Measurements from ENCODE around the gene RNF151. TPM values are rescaled to one million over a fixed set of nuclear protein-coding genes. Genes with fewer than 3 reads are reported as not detected.

The RNF151 gene
- total RNA-seq, 5 donors from 2014 or later (not counting 1 experiment from before 2014, with no cell fraction given), result 0.38 to 0.66 (median 0.44) TPM; not detected in 2

- POLR2A ChIA-PET, result no interaction called here
- CTCF ChIA-PET, result no interaction called here
- peak within 1 kb of the TSS; percentile 71 to 83 (median 82) for H3K4me3 Mint-ChIP-seq
Measured at GRCh38 chr16:1983544-1984346, 17.1 kb downstream of the RNF151 start, which contains the start of gene GFER. Gene GFER, plus strand, starts transcription at chr16:1984193. Its CDS starts 26 bp downstream, at chr16:1984219.

GRCh38 chr16:1984347-1985225 is 17.9 kb downstream of the RNF151 start:
- Mint-ChIP-seq H3K27me3 (peaks cover 5 to 42% of the 10 kb centered on the region in 2 donors), H3K27ac (peak overlapping the region; percentile 23 to 55), H3K4me1 (peaks cover 17 to 29% (median 24%) of the 10 kb centered on the region in 3 donors), H3K4me3 (peak overlapping the region; percentile 71 to 82 (median 76)), H3K9me3 (no peaks in the 10 kb centered on the region), H3K36me3 (peaks cover 5% of the 10 kb centered on the region)
- peaks cover 3 to 7% of the 10 kb centered on the region in 2 donors for H3K36me3 ChIP-seq (ENCODE audit: control insufficient read depth in 2 of 2, extremely low read depth in 1 of 2, insufficient read depth in 1 of 2, low read length in 1 of 2)
- H3K9me3 ChIP-seq, result no peaks in the 10 kb centered on the region
- H3K4me3 ChIP-seq (ENCODE audit: control insufficient read depth in 1 of 2, extremely low read depth in 1 of 2, low read length in 1 of 2), result peak overlapping the region; percentile 59 to 72
- peaks cover 0 to 43% of the 10 kb centered on the region in 2 experiments for H3K4me1 ChIP-seq (ENCODE audit: control insufficient read depth in 1 of 2, extremely low read depth in 1 of 2, insufficient read depth in 2 of 2, low read length in 2 of 2)
- DNase-seq (no peak), ATAC-seq (replicated peaks in 1 of 4) (peak; percentile 41 to 49 (median 45))
- peaks cover 3 to 54% of the 10 kb centered on the region in 2 experiments for H3K27me3 ChIP-seq (replicated peaks in 1 of 2; ENCODE audit: control insufficient read depth in 2 of 2, extremely low read depth in 1 of 2, insufficient read depth in 2 of 2, low read length in 1 of 2)
- CTCF ChIA-PET, result no interaction called here
- H3K27ac ChIP-seq (ENCODE audit: low read length), result peak overlapping the region; percentile 55
- 14% methylated on average over 50 of the region's 58 CpGs for WGBS (ENCODE audit: insufficient coverage)
- POLR2A ChIA-PET, result interaction anchor here in 1 of 2 donors (0.7 kb wide), 1 partner anchor 171 kb away, joined by 3 read pairs; no protein-coding TSS in a partner anchor

More at GRCh38 chr16:1983544-1984346, 17.1 kb downstream of the RNF151 start, which contains the start of gene GFER:
- H3K27me3 ChIP-seq (replicated peaks in 1 of 2; ENCODE audit: control insufficient read depth in 2 of 2, extremely low read depth in 1 of 2, insufficient read depth in 2 of 2, low read length in 1 of 2), result peaks cover 2 to 50% of the 10 kb centered on the region in 2 experiments
- no peaks in the 10 kb centered on the region for H3K9me3 ChIP-seq
- H3K4me1 Mint-ChIP-seq, result peaks cover 12 to 24% (median 17%) of the 10 kb centered on the region in 3 donors
- H3K4me1 ChIP-seq (ENCODE audit: control insufficient read depth in 1 of 2, extremely low read depth in 1 of 2, insufficient read depth in 2 of 2, low read length in 2 of 2), result peaks cover 0 to 41% of the 10 kb centered on the region in 2 experiments
- H3K36me3 ChIP-seq (ENCODE audit: control insufficient read depth in 2 of 2, extremely low read depth in 1 of 2, insufficient read depth in 1 of 2, low read length in 1 of 2), result peaks cover 3 to 7% of the 10 kb centered on the region in 2 donors
- peak within 1 kb of the TSS; percentile 55 for H3K27ac ChIP-seq (ENCODE audit: low read length)
- ATAC-seq (replicated peaks in 1 of 4), result peak; percentile 63 to 76 (median 74)
- peak in 15 of 35 experiments; percentile 28 to 74 (median 50) for DNase-seq
- H3K27ac Mint-ChIP-seq, result peak within 1 kb of the TSS; percentile 28 to 55
- under 1% methylated on average over 109 of the region's 109 CpGs for WGBS (ENCODE audit: insufficient coverage)
- no peaks in the 10 kb centered on the region for H3K9me3 Mint-ChIP-seq
- H3K4me3 ChIP-seq (ENCODE audit: control insufficient read depth in 1 of 2, extremely low read depth in 1 of 2, low read length in 1 of 2), result peak within 1 kb of the TSS; percentile 59 to 72
- peaks cover 3 to 35% of the 10 kb centered on the region in 2 donors for H3K27me3 Mint-ChIP-seq
- peaks cover 5% of the 10 kb centered on the region for H3K36me3 Mint-ChIP-seq

- Mint-ChIP-seq H3K27me3 (peaks cover 5 to 38% of the 10 kb centered on the region in 2 donors), H3K27ac (peak overlapping the region in 1 of 2 donors; percentile 55), H3K9me3 (no peaks in the 10 kb centered on the region), H3K4me1 (peaks cover 17 to 30% (median 25%) of the 10 kb centered on the region in 3 donors), H3K36me3 (peaks cover 5% of the 10 kb centered on the region), H3K4me3 (peak overlapping the region; percentile 71 to 82 (median 76))
- DNase-seq, result no peak
- 96% methylated on average over 14 of the region's 14 CpGs for WGBS (ENCODE audit: insufficient coverage)
- no peaks in the 10 kb centered on the region for H3K9me3 ChIP-seq
- no peak for ATAC-seq (replicated peaks in 1 of 4)
- H3K27me3 ChIP-seq (replicated peaks in 1 of 2; ENCODE audit: control insufficient read depth in 2 of 2, extremely low read depth in 1 of 2, insufficient read depth in 2 of 2, low read length in 1 of 2), result peaks cover 3 to 50% of the 10 kb centered on the region in 2 experiments
- H3K4me3 ChIP-seq (ENCODE audit: control insufficient read depth in 1 of 2, extremely low read depth in 1 of 2, low read length in 1 of 2), result no peak overlapping the region
- H3K4me1 ChIP-seq (ENCODE audit: control insufficient read depth in 1 of 2, extremely low read depth in 1 of 2, insufficient read depth in 2 of 2, low read length in 2 of 2), result peaks cover 4 to 40% of the 10 kb centered on the region in 2 experiments
- POLR2A ChIA-PET, result no interaction called here
- H3K27ac ChIP-seq (ENCODE audit: low read length), result no peak overlapping the region
- CTCF ChIA-PET, result no interaction called here
- peaks cover 3 to 7% of the 10 kb centered on the region in 2 donors for H3K36me3 ChIP-seq (ENCODE audit: control insufficient read depth in 2 of 2, extremely low read depth in 1 of 2, insufficient read depth in 1 of 2, low read length in 1 of 2)
Measured at GRCh38 chr16:1985466-1986150, 19.0 kb downstream of the RNF151 start.

- ATAC-seq (replicated peaks in 1 of 4) (no peak), DNase-seq (no peak)
- Histone ChIP-seq H3K9me3 (no peaks in the 10 kb centered on the region), H3K4me1 (ENCODE audit: control insufficient read depth in 1 of 2, extremely low read depth in 1 of 2, insufficient read depth in 2 of 2, low read length in 2 of 2) (peaks cover 16 to 49% of the 10 kb centered on the region in 2 experiments), H3K4me3 (ENCODE audit: control insufficient read depth in 1 of 2, extremely low read depth in 1 of 2, low read length in 1 of 2) (no peak overlapping the region), H3K27me3 (replicated peaks in 1 of 2; ENCODE audit: control insufficient read depth in 2 of 2, extremely low read depth in 1 of 2, insufficient read depth in 2 of 2, low read length in 1 of 2) (peaks cover 3 to 44% of the 10 kb centered on the region in 2 experiments), H3K36me3 (ENCODE audit: control insufficient read depth in 2 of 2, extremely low read depth in 1 of 2, insufficient read depth in 1 of 2, low read length in 1 of 2) (peaks cover 3 to 7% of the 10 kb centered on the region in 2 donors), H3K27ac (ENCODE audit: low read length) (no peak overlapping the region)
- Mint-ChIP-seq H3K4me3 (no peak overlapping the region), H3K36me3 (peaks cover 5% of the 10 kb centered on the region), H3K4me1 (peaks cover 17 to 39% (median 34%) of the 10 kb centered on the region in 3 donors), H3K27ac (no peak overlapping the region), H3K27me3 (peaks cover 5 to 24% of the 10 kb centered on the region in 2 donors), H3K9me3 (no peaks in the 10 kb centered on the region)
- 94% methylated on average over 3 of the region's 10 CpGs for WGBS (ENCODE audit: insufficient coverage)
- POLR2A ChIA-PET, result no interaction called here
- CTCF ChIA-PET, result no interaction called here
Measured at GRCh38 chr16:1987198-1987597, 20.5 kb downstream of the RNF151 start.

GRCh38 chr16:1989209-1990100 is 22.8 kb downstream of the RNF151 start, which contains the start of gene SYNGR3:
Gene SYNGR3, plus strand, starts transcription at chr16:1989970. Its CDS starts 133 bp downstream, at chr16:1990103.
- ChIA-PET CTCF (no interaction called here), POLR2A (interaction anchor here in 1 of 2 donors (1.4 kb wide), 1 partner anchor 25 kb away, joined by 3 read pairs; the partner anchor contains the start of gene RPS2)
- Histone ChIP-seq H3K27me3 (replicated peaks in 1 of 2; ENCODE audit: control insufficient read depth in 2 of 2, extremely low read depth in 1 of 2, insufficient read depth in 2 of 2, low read length in 1 of 2) (peaks cover 3 to 35% of the 10 kb centered on the region in 2 experiments), H3K4me3 (ENCODE audit: control insufficient read depth in 1 of 2, extremely low read depth in 1 of 2, low read length in 1 of 2) (peak within 1 kb of the TSS; percentile 52 to 58), H3K9me3 (no peaks in the 10 kb centered on the region), H3K36me3 (ENCODE audit: control insufficient read depth in 2 of 2, extremely low read depth in 1 of 2, insufficient read depth in 1 of 2, low read length in 1 of 2) (peaks cover 3 to 7% of the 10 kb centered on the region in 2 donors), H3K4me1 (ENCODE audit: control insufficient read depth in 1 of 2, extremely low read depth in 1 of 2, insufficient read depth in 2 of 2, low read length in 2 of 2) (peaks cover 16 to 41% of the 10 kb centered on the region in 2 experiments), H3K27ac (ENCODE audit: low read length) (no peak within 1 kb of the TSS)
- H3K27ac Mint-ChIP-seq, result no peak within 1 kb of the TSS
- DNase-seq (peak in 1 of 35 experiments; percentile 28), ATAC-seq (replicated peaks in 1 of 4) (no peak)
- H3K36me3 Mint-ChIP-seq, result peaks cover 5% of the 10 kb centered on the region
- WGBS (ENCODE audit: insufficient coverage), result 3% methylated on average over 52 of the region's 67 CpGs
- no peaks in the 10 kb centered on the region for H3K9me3 Mint-ChIP-seq
- peak within 1 kb of the TSS; percentile 73 to 77 (median 75) for H3K4me3 Mint-ChIP-seq
- peaks cover 5 to 14% of the 10 kb centered on the region in 2 donors for H3K27me3 Mint-ChIP-seq
- peaks cover 7 to 38% (median 27%) of the 10 kb centered on the region in 3 donors for H3K4me1 Mint-ChIP-seq
